CD14-positive monocyte (primary cell): ENCODE measurements around the gene SH2D3C. TPM values are rescaled to one million over a fixed set of nuclear protein-coding genes. Genes with fewer than 3 reads are reported as not detected.

Experiments used
- DNase-seq, 3 donors: peaks; one replicate each; pipeline ENCODE4 v3.0.0-alpha.2; 2011 to 2022
- H2AFZ ChIP-seq: 2 replicates; pipeline ENCODE4 v1.6.0; 2012; ENCODE audit warnings: mild to moderate bottlenecking, low read depth, low read length, inconsistent platforms; ENCODE audit not compliant: insufficient read depth, poor library complexity, severe bottlenecking
- H3K27ac ChIP-seq, 2 donors: 1 replicate in 1 of 2; 2 replicates in 1 of 2; pipeline ENCODE4 v1.5.1; 2012 to 2013; ENCODE audit warnings: low read length in 2 of 2, control low read depth in 1 of 2, inconsistent platforms in 1 of 2, low read depth in 1 of 2, mild to moderate bottlenecking in 1 of 2
- H3K27me3 ChIP-seq, 2 donors: one replicate each; pipeline versions ENCODE4 v1.6.0 to v1.6.1; 2011 to 2013; ENCODE audit warnings: low read length in 2 of 2; ENCODE audit not compliant: control insufficient read depth in 2 of 2, insufficient read depth in 2 of 2
- H3K36me3 ChIP-seq, 2 donors: replicated peaks in 1 of 2; 1 replicate in 1 of 2; 2 replicates in 1 of 2; pipeline versions ENCODE4 v1.5.1 to v1.6.1; 2012 to 2013; ENCODE audit warnings: low read length in 2 of 2, control low read depth in 1 of 2, inconsistent platforms in 1 of 2, mild to moderate bottlenecking in 1 of 2; ENCODE audit not compliant: insufficient read depth in 2 of 2, control insufficient read depth in 1 of 2
- H3K4me1 ChIP-seq, 2 donors: 1 replicate in 1 of 2; 2 replicates in 1 of 2; pipeline versions ENCODE4 v1.5.1 to v1.6.1; 2012 to 2013; ENCODE audit warnings: low read length in 2 of 2, control low read depth in 1 of 2, inconsistent platforms in 1 of 2, mild to moderate bottlenecking in 1 of 2, moderate library complexity in 1 of 2; ENCODE audit not compliant: insufficient read depth in 2 of 2, control insufficient read depth in 1 of 2
- H3K4me2 ChIP-seq: replicated peaks from 2 replicates; pipeline ENCODE3; 2012; ENCODE audit warnings: low read length, moderate library complexity, mild to moderate bottlenecking; ENCODE audit not compliant: poor library complexity, severe bottlenecking; ENCODE audit errors: extremely low read depth
- H3K4me3 ChIP-seq, 3 experiments: fragments of 200-600 bp in 1 of 3; sonication (generic) in 1 of 3; replicated peaks in 1 of 3; 1 replicate in 2 of 3; 2 replicates in 1 of 3; pipeline ENCODE4 v1.5.1; 2011 to 2013; ENCODE audit warnings: low read length in 3 of 3, mild to moderate bottlenecking in 3 of 3, control low read depth in 2 of 3, low read depth in 2 of 3, inconsistent platforms in 1 of 3, moderate library complexity in 1 of 3
- H3K79me2 ChIP-seq: 2 replicates; pipeline ENCODE4 v1.6.0; 2012; ENCODE audit warnings: mild to moderate bottlenecking, control low read depth, inconsistent platforms, low read length, moderate library complexity; ENCODE audit not compliant: insufficient read depth
- H3K9ac ChIP-seq: 2 replicates; pipeline ENCODE4 v1.6.0; 2017; ENCODE audit warnings: low read length, mild to moderate bottlenecking; ENCODE audit not compliant: insufficient read depth, poor library complexity, severe bottlenecking
- H3K9me3 ChIP-seq, 2 donors: replicated peaks in 1 of 2; 1 replicate in 1 of 2; 2 replicates in 1 of 2; pipeline versions ENCODE4 v1.5.1 to v1.6.1; 2012 to 2013; ENCODE audit warnings: low read length in 2 of 2, control low read depth in 1 of 2; ENCODE audit not compliant: control insufficient read depth in 1 of 2, insufficient read depth in 1 of 2
- H4K20me1 ChIP-seq: 2 replicates; pipeline ENCODE4 v1.6.0; 2012; ENCODE audit warnings: mild to moderate bottlenecking, low read length, control low read depth, moderate library complexity; ENCODE audit not compliant: insufficient read depth
- H3K27ac Mint-ChIP-seq, 7 donors: one replicate each; pipeline ENCODE4 v1.8.0; 2020; ENCODE audit warnings: mild to moderate bottlenecking in 7 of 7, mixed read lengths in 7 of 7, moderate library complexity in 6 of 7, inconsistent platforms in 2 of 7
- H3K27me3 Mint-ChIP-seq, 3 donors: one replicate each; pipeline ENCODE4 v1.8.0; 2021 to 2022; ENCODE audit warnings: low read depth in 3 of 3, mild to moderate bottlenecking in 3 of 3, mixed read lengths in 3 of 3, moderate library complexity in 3 of 3, inconsistent platforms in 1 of 3
- H3K36me3 Mint-ChIP-seq, 2 donors: one replicate each; pipeline ENCODE4 v1.8.0; 2020; ENCODE audit warnings: mixed read lengths in 2 of 2, inconsistent platforms in 1 of 2, mild to moderate bottlenecking in 1 of 2
- H3K4me1 Mint-ChIP-seq: one replicate; pipeline ENCODE4 v1.8.0; 2020; ENCODE audit warnings: mild to moderate bottlenecking, mixed read lengths
- H3K4me3 Mint-ChIP-seq, 2 donors: one replicate each; pipeline ENCODE4 v1.8.0; 2020; ENCODE audit warnings: mild to moderate bottlenecking in 2 of 2, mixed read lengths in 2 of 2, moderate library complexity in 1 of 2
- H3K9me3 Mint-ChIP-seq, 7 donors: one replicate each; pipeline ENCODE4 v1.8.0; 2020 to 2022; ENCODE audit warnings: mixed read lengths in 7 of 7, mild to moderate bottlenecking in 6 of 7, moderate library complexity in 6 of 7, inconsistent platforms in 2 of 7
- WGBS: methylation state at CpG from one replicate; pipeline ENCODE4 v1.1.5; 2013; ENCODE audit warnings: missing lambda C conversion rate; ENCODE audit not compliant: insufficient coverage; 5-methylcytosine and 5-hydroxymethylcytosine counted together
- intact Hi-C, 2 donors: fragments of 100-400 bp; cut with micrococcal nuclease; formaldehyde crosslinking; loops; one replicate each; pipeline versions ENCODE4 v1.15.0 to v1.15.1; 2023
- polyA plus RNA-seq, 3 donors: library from polyadenylated mRNA; depleted of rRNA in 1 of 3; unstranded in 2 of 3; stranded (reverse) in 1 of 3; fragments of 300-500 nt in 2 of 3; fragments of >200 nt in 1 of 3; fragmentation: Illumina TruSeq in 2 of 3; gene quantifications; 1 replicate in 2 of 3; 2 replicates in 1 of 3; pipeline ENCODE4 v1.2.3, GENCODE V29; 2012 to 2021
- TF ChIP-seq, protein P1 (sequence below): fragments of 200-600 bp; IDR thresholded peaks from one replicate; pipeline ENCODE4 v1.8.0; 2022; ENCODE audit warnings: antibody characterized with exemption, mild to moderate bottlenecking

SH2D3C gene
- polyA plus RNA-seq, 3 donors: 11.5 to 47.3 (median 20.5) TPM

DNA sequence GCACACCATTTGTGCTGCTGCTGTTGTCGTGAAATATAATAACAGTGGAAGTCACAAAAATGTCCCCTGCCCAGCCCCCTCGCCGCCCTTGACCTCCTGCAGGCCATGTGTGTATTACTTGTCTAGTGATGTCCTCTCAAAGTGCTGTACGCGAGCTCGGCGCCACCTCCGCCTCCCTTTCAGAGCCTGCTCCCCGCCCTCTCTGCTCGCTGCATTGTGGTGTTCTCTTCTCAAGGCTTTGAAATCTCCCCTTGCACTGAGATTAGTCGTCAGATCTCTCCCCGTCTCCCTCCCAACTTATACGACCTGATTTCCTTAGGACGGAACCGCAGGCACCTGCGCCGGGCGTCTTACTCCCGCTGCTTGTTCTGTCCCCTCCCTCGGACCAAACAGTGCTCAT, 86.4 kb downstream of the SH2D3C start:
- no peaks in the 10 kb centered on the region for H3K79me2 ChIP-seq
- Mint-ChIP-seq H3K36me3 (no peaks in the 10 kb centered on the region), H3K27me3 (peaks cover 2% of the 10 kb centered on the region in 3 donors), H3K4me1 (no peaks in the 10 kb centered on the region), H3K27ac (no peak overlapping the region), H3K4me3 (no peak overlapping the region), H3K9me3 (peaks cover 0 to 2% (median 0%) of the 10 kb centered on the region in 7 donors)
- H3K9ac ChIP-seq: no peak overlapping the region
- TF ChIP-seq, protein P1, sequence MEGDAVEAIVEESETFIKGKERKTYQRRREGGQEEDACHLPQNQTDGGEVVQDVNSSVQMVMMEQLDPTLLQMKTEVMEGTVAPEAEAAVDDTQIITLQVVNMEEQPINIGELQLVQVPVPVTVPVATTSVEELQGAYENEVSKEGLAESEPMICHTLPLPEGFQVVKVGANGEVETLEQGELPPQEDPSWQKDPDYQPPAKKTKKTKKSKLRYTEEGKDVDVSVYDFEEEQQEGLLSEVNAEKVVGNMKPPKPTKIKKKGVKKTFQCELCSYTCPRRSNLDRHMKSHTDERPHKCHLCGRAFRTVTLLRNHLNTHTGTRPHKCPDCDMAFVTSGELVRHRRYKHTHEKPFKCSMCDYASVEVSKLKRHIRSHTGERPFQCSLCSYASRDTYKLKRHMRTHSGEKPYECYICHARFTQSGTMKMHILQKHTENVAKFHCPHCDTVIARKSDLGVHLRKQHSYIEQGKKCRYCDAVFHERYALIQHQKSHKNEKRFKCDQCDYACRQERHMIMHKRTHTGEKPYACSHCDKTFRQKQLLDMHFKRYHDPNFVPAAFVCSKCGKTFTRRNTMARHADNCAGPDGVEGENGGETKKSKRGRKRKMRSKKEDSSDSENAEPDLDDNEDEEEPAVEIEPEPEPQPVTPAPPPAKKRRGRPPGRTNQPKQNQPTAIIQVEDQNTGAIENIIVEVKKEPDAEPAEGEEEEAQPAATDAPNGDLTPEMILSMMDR: no peak
- H3K9me3 ChIP-seq: no peaks in the 10 kb centered on the region
- no peaks in the 10 kb centered on the region for H3K4me1 ChIP-seq
- no peaks in the 10 kb centered on the region for H4K20me1 ChIP-seq
- no peak overlapping the region for H3K4me2 ChIP-seq
- intact Hi-C loops: loop anchor here in 1 of 2 donors (10.0 kb wide), 1 partner anchor 87 kb away; no protein-coding TSS in a partner anchor
- no peak for DNase-seq
- H3K36me3 ChIP-seq: no peaks in the 10 kb centered on the region
- no peak overlapping the region for H3K4me3 ChIP-seq
- no peak overlapping the region for H3K27ac ChIP-seq
- H2AFZ ChIP-seq: no peak overlapping the region
- no peaks in the 10 kb centered on the region for H3K27me3 ChIP-seq
- WGBS: 98% methylated on average over 16 of the region's 20 CpGs

- no peaks in the 10 kb centered on the region for H3K9me3 ChIP-seq
- Mint-ChIP-seq H3K36me3 (no peaks in the 10 kb centered on the region), H3K9me3 (peaks cover 0 to 2% (median 0%) of the 10 kb centered on the region in 7 donors), H3K27me3 (peaks cover 0 to 4% (median 2%) of the 10 kb centered on the region in 3 donors), H3K27ac (no peak overlapping the region), H3K4me1 (no peaks in the 10 kb centered on the region), H3K4me3 (no peak overlapping the region)
- WGBS: no CpG with 5 or more reads among the region's 10 CpGs
- intact Hi-C loops: loop anchor here in 1 of 2 donors (10.0 kb wide), 1 partner anchor 86 kb away; no protein-coding TSS in a partner anchor
- no peak overlapping the region for H3K27ac ChIP-seq
- no peaks in the 10 kb centered on the region for H3K36me3 ChIP-seq
- H4K20me1 ChIP-seq: no peaks in the 10 kb centered on the region
- H3K27me3 ChIP-seq: no peaks in the 10 kb centered on the region
- H3K4me3 ChIP-seq: no peak overlapping the region
- no peaks in the 10 kb centered on the region for H3K4me1 ChIP-seq
- H2AFZ ChIP-seq: no peak overlapping the region
- H3K79me2 ChIP-seq: no peaks in the 10 kb centered on the region
- H3K9ac ChIP-seq: no peak overlapping the region
- TF ChIP-seq, protein P1: no peak
- no peak overlapping the region for H3K4me2 ChIP-seq
- DNase-seq: no peak
These were observed 87.7 kb downstream of the SH2D3C start for GRCh38 chr9:127690735-127691134.
